DMS153 treated with DMSO at 0.1 percent for 48 hours (cell line): ENCODE results near the gene GNPAT.
A peak's percentile ranks its signal among the peaks of the same experiment; 100 is the strongest.
"Not testable (repeated sequence)": the region's sequence is repeated elsewhere in the genome, so short reads cannot be mapped to it uniquely, and the experiment has no call there.

ENCODE experiments used
- DNase-seq: peaks from one replicate; lab custom pipeline; 2025; ENCODE audit not compliant: unreplicated experiment; lab: John Stamatoyannopoulos, UW

The GNPAT gene

GRCh38 chr1:231240883-231241735, at the start of gene GNPAT:
GNPAT (plus strand) TSS chr1:231241212; CDS start chr1:231241379, 167 bp downstream.
- peak; percentile 86 for DNase-seq

DNA sequence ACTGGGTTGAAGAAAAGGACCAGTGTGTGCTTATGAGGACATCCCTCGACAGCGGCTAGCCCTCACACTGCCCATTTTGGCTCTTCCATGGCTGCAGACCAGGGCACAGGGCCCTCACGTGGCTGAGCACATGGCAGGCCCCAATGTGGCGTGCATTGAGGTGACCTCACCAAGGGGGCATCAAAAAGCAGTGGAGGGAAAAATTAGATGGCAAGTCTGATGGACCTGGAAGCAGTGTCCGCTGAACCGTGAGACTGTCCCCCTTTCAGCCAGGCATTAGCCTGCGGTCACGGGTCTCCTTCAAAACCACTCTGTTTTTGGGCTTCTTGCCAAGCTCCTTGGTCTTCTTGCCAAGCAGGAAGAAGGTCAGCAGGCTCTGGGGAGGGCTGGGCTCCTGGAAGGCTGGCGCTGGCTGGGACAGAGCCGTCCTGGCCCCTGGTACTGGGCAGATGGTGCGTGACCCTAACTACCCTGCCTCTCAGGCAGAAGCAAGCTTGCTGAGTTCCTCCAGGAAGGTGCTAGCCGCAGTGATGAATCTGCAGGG, 48.3 kb upstream of the GNPAT start:
- DNase-seq: peak; percentile 24

DNA sequence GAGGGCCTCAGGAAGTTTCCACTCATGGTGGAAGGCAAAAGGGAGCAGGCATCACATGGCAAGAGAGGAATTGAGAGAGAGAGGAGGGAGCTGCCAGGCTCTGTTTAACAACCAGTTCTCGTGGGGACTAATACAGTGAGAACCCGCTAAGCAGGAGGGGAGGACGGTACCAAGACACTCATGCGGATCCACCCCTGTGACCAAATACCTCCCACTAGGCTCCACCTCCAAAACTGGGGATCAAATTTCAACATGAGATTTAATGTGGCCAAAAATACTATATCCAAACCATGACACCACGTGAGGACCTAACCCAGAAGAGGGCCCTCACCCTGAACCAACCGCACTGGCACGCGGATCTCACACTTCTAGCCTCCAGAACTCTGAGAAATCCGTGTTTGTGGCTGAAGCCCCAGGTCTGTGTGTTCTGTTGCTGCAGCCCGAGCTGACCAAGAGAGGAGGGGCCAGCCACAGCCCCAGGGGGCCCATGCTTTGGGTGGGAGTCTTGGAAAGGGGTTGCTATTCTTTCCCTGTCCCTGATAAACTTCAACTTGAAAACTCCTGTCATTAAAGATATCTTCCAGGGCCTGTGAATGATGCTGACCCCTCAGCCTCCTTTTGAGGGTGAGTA, 47.2 kb upstream of the GNPAT start:
- no peak for DNase-seq

- DNase-seq: no peak
These were observed 46.6 kb upstream of the GNPAT start for GRCh38 chr1:231194476-231194842.

DNA sequence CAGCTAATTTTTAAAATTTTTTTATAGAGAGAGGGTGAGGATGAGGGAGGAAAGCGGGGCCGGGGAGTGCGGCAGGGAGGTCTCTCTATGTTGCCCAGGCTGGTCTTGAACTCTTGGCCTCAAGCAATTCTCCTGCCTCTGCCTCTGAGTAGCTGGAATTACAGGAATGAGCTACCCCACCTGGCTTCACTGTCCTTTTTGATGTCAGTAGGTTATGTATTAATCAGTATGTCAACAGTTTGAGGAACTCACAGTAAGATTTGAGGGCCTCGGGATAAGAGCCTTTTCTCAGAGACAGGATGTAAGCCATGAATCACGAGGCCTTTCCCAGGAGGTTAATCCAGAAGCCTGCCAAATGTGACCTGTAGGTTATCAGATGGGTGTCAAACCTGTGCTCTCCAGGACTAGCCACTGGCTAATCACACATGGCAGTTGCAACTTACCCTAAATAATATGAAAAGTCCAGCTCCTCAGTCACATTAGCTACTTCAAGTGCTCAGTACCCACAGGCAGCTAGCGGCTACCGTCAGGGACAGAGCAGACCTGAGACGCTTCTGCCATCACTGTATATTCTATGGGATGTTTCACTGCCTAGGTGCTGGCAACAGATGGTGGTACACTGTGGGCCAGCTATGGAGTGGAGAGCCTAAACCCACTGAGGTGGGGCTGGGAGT, 46.0 kb upstream of the GNPAT start:
- DNase-seq: no peak

- DNase-seq: no peak
These were observed 44.7 kb upstream of the GNPAT start for GRCh38 chr1:231196307-231196706.

GRCh38 chr1:231196728-231197127, 44.3 kb upstream of the GNPAT start:
- DNase-seq: no peak

DNA sequence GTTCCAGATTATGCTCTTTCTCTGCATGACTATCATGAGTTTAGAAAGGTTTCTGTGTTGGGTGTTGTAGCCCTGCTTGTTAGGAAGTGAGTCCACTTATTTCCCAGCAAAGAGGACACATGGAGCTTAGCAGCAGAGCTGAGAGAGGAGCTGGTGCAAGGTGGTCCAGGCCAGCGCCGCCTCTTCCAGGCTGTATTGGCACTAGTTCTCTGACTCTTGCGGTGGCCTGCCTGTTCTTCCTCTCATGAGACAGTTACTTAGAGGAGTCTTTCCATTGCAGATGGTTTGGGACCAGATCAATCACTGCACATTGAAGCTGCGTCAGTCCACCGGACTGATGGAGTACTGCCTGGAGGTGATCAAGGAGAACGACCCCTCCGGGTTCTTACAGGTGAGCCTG, 41.1 kb upstream of the GNPAT start:
- no peak for DNase-seq

DNA sequence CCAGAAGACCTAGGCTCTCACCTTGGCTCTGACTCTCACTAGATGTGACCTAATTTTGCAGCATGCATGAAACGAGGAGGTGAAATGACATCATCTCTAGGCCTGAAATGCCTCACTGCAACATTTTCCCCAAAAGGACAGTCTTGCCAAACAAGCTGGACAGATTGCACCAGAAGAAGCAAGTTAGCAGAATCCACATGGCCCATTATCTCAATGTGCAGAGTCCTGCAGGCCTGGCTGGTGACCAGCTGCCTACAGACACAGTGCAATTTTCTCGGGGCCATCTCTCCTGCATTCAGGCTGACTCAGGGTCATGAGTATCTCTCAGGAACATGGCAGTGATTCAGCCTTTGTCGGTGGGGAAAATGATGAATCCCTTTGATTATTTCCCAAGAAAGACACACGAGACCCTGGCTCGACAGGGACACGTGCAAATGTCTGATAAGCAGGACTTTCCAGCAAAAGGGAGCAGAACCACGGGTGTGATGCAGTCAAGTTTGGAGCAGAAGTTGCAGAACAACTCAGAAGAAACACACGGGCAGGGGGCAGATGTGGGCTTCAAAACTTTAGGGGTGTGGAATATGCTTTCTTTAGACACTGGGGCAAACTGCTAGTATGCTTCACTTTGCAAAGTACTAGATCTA, 40.5 kb upstream of the GNPAT start:
- no peak for DNase-seq

- no peak for DNase-seq
These were observed 39.5 kb upstream of the GNPAT start for GRCh38 chr1:231201375-231201978.

GRCh38 chr1:231201979-231202633, 38.9 kb upstream of the GNPAT start:
- no peak for DNase-seq

GRCh38 chr1:231203259-231204057, 37.6 kb upstream of the GNPAT start:
- DNase-seq: no peak

- no peak for DNase-seq
These were observed 34.2 kb upstream of the GNPAT start for GRCh38 chr1:231206856-231207255.

- DNase-seq: no peak
These were observed 33.6 kb upstream of the GNPAT start for GRCh38 chr1:231207437-231207836.

- DNase-seq: no peak
These were observed 32.0 kb upstream of the GNPAT start for GRCh38 chr1:231208980-231209379.

DNA sequence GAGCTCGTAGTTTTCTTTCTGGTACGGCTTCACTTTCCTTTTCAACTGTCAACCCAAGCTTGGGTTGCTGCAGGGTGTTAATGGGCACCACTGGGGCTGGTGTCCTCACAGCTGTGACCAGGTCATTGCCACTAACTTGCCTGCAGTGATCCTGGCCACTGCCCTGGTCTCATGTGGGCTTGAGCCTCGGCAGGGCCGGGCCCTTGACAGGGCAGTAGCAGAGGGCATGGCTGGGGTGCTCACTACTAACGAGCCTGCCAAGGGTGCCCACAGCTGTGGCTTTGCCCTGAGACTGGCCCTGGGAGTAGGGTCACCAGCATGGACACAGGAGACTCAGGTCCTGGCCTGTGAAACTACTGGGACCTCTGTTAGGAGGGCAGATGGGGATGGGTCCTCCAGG, 31.5 kb upstream of the GNPAT start:
- DNase-seq: no peak

DNA sequence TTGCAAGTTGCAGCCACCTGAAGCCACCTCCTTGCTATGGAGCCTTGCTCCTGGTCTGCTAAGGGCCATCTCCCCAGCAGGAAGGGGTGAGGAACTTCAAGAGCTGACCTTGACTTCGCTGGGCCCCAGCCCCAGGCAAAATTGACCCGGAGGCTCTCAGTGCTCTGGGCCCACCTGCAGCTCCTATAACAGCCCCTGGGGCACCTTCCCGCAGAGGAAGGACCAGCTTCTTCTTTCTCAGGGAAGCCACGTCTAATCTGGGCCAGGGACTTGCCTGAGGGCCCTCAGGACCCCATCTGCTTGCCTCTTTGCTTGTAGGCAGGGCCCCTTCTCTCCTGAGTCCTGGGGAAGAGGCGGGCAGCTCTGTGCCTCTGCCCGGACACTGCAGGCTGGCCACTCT, 30.9 kb upstream of the GNPAT start:
- no peak for DNase-seq

DNA sequence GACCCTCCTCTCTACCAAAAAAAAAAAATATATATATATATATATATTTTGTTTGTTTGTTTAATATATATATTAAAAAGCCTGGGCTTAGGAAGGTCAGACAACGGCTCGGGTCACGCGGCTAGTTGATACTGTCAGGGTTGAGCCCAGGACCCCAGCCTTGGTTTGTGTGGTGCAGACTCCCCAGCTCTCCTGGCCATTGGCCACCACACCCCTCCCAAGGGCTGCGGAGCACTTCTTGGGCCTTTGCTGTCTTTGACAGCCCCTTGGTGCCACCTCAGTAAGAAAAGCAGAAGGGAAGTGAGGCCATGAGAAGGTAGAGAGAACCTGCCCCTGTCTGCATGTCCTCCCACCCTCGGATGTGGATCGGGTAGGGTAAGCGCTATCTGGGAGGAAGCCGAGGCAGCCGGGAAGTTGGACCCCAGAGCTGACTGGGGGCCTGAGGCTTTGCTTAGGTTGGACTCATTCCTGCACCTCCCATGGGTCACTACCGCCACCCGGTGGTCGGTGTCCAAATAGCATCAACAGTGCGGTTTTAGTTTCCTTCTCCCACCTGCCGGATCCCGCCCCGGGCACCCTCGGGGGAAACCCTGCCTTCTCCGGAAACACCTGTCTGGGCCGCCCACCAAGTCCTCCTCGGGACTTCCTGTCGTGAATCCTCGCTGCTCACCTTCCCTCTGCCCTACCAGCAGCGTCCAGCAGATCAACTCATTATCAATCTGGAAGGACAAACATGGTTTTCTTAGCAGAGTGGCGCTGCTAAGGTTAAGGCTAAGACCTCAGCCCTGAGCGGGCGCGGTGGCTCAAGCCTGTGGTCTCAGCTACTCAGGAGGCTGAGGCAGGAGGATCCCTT, 29.8 kb upstream of the GNPAT start:
- peak; percentile 89 for DNase-seq

GRCh38 chr1:231212301-231212700, 28.7 kb upstream of the GNPAT start:
- not testable (repeated sequence) for DNase-seq
